ENCODE data around the gene EPSTI1.

DNA sequence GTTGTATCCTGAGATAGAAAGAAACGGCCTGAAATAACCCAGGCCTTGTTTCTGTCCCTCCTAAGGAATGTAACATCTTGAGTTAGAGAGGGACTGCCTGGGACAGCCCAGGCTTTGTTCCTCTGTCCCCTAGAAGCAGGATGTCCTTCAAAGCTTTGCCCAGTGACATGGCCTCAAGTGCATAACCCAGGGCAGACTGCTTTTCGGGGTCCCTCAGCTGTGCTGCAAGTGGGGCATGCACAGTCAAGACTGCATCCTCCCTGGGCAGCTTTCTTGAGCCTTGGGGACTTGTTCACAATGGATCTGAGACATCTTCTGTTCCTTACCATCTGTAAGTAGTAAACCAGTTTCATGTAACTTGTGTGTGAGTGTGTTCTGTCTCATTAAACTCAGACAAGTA lies 7.5 kb upstream of the EPSTI1 start:
- TF ChIP-seq, protein P1, sequence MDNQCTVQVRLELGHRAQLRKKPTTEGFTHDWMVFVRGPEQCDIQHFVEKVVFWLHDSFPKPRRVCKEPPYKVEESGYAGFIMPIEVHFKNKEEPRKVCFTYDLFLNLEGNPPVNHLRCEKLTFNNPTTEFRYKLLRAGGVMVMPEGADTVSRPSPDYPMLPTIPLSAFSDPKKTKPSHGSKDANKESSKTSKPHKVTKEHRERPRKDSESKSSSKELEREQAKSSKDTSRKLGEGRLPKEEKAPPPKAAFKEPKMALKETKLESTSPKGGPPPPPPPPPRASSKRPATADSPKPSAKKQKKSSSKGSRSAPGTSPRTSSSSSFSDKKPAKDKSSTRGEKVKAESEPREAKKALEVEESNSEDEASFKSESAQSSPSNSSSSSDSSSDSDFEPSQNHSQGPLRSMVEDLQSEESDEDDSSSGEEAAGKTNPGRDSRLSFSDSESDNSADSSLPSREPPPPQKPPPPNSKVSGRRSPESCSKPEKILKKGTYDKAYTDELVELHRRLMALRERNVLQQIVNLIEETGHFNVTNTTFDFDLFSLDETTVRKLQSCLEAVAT (IDR thresholded peaks at IDR 0.05), result no peak
- TF ChIP-seq EP300 (IDR thresholded peaks at IDR 0.05; ENCODE audit: borderline replicate concordance in 1 of 2, control insufficient read depth in 1 of 2, low read depth in 2 of 2, low read length in 2 of 2) (no peak), JUNB (IDR thresholded peaks at IDR 0.05) (no peak), RAD21 (IDR thresholded peaks at IDR 0.05; ENCODE audit: insufficient read depth, low read depth, low read length) (no peak)
- TF ChIP-seq, protein P2, sequence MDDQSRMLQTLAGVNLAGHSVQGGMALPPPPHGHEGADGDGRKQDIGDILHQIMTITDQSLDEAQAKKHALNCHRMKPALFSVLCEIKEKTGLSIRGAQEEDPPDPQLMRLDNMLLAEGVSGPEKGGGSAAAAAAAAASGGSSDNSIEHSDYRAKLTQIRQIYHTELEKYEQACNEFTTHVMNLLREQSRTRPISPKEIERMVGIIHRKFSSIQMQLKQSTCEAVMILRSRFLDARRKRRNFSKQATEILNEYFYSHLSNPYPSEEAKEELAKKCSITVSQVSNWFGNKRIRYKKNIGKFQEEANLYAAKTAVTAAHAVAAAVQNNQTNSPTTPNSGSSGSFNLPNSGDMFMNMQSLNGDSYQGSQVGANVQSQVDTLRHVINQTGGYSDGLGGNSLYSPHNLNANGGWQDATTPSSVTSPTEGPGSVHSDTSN (IDR thresholded peaks at IDR 0.05; ENCODE audit: insufficient replicate concordance, low read depth, low read length), result no peak

Data from GM12878 (cell line).